A549 treated with AZD9567 at 1 μM for 4 hours (cell line): ENCODE data around the gene C5orf24. TPM values are rescaled to one million over a fixed set of nuclear protein-coding genes. Genes with fewer than 3 reads are reported as not detected.

Source experiments
- total RNA-seq: library from RNA; stranded (reverse); fragments of 200-300 nt; extraction: Qiagen RNA extraction; gene quantifications from 5 replicates; pipeline ENCODE4 v1.2.3, GENCODE V29; 2022; ENCODE audit not compliant: insufficient read depth

C5orf24 gene
- 13.8 to 26.7 TPM (median 25.9 TPM) in 5 replicates for total RNA-seq

DNA sequence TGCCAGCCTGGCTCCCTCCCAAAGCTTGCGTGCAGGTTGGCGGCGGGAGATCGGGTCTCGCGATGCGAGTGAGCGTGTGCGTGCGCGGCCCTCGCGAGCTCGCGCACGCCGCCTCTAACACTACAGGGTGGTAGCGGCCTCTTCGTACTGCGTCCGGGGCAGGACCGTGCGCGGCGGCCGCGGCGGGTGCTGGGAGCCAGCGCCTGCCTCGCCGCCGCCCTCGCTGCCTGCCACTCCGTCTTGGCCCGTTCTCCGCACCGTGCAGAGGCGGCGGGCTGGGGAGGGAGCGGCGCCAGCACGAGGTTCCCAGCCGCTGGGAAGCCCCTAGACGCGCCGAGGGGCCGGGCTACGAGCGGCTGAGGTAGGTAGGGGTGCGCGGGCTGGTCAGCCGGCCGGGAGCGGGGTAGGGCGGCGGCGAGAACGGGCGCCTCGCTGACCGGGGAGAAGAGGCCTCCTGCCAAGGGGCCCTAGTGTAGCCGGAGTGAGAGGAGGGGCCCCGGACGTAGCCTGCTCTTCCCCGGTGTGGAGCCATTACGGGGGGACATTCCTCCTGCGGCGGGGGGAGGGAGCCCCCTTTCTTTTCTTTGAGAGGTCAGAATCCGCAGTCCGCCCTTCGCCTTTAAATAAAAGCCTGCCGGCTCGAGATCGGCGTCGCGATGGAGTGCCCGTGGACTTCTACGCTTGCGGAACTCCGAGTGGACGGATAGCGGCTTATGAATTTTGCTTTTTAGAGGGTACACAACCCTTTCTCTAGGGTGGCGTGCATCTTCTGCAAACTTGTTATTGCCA is at the start of gene C5orf24:
Gene C5orf24 (plus strand): TSS at position 117 of the 789 bp plus-strand sequence. CDS start 8,933 bp downstream, outside the sequence.

DNA sequence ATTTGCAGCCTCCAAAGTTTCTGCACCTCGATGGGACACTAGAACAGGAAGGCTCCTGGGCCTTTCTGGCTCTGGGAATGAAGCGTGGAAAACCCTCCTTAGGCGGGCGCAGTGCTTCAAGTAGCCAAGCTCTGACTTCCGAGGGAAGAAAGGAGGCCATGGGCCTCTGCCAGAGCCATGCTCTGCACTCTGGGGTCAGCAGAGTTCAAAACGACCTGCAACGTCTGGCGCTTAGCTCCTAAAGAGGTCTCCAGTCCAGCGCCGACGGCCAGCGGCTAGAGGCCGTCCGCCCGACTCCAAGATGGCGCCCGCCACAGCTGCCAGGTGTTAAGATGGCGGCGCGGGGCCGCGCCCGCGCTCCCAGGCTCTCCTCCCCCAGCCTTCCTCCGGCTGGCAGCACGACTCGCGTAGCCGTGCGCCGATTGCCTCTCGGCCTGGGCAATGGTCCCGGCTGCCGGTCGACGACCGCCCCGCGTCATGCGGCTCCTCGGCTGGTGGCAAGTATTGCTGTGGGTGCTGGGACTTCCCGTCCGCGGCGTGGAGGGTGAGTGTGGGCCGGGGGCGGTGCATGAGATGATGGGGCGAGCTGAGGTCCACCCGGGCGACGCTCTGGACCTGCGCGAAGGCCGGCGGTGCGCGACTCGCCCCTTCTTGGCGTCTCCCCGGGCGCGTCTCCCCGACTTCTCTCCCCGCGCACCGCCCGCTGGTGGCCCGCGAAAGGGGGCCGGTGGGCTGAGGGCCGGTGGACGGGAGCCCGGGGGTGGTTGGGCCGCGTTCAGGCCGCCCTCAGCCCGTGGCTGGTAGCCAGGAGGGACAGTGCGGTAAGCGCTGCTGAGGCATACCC is 28.4 kb downstream of the C5orf24 start, which contains the start of gene TXNDC15:
Gene TXNDC15 (plus strand): TSS at position 385 of the 844 bp plus-strand sequence. CDS start 57 bp downstream, at position 442.

DNA sequence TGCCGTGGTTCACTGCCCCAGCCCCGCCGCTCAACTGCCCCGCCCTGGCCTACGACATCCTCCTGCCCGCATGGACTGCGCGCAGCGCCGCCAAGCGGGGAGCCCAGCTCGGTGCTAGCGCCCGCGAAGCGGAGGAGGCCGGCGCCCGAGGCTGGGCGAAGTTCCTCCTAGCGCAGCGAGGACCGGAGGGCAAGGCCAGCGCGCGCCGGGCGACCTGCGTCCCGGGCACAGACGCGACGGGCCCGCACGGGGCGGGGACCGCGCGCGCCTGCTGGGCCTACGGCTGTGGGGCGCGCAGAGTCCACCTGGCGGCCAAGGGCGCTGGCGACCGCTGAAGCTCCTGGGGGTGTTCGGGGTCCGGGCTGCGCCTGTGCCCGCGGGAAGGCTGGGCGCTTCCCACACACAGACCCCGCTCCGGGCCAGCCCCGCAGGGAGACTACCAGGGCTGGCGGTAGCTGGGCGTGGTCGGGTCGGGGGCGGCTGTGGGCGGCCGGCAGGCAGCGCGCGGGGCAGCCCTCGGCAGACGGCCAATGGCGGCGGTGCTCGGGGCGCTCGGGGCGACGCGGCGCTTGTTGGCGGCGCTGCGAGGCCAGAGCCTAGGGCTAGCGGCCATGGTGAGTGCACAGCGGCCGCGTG is 59.0 kb downstream of the C5orf24 start, which contains the start of gene PCBD2:
Gene PCBD2 (plus strand): TSS at position 522 of the 636 bp plus-strand sequence. CDS start 9 bp downstream, at position 531.

Other genes starting within 250 kb of the C5orf24 start
- 49.3 to 72.0 TPM (median 52.1 TPM) in 5 replicates for gene SAR1B, start 213.1 kb upstream of the C5orf24 start, total RNA-seq
- gene SEC24A, start 197.2 kb upstream of the C5orf24 start, total RNA-seq, result 11.2 to 15.6 TPM (median 14.2 TPM) in 5 replicates
- gene CAMLG, start 107.4 kb upstream of the C5orf24 start, total RNA-seq, result 24.1 to 31.9 TPM (median 31.1 TPM) in 5 replicates
- 48.0 to 87.3 TPM (median 58.7 TPM) in 5 replicates for gene DDX46, start 87.2 kb upstream of the C5orf24 start, total RNA-seq
- 44.5 to 71.9 TPM (median 49.6 TPM) in 5 replicates for gene TXNDC15, start 28.4 kb downstream of the C5orf24 start, total RNA-seq
- gene PCBD2, start 59.2 kb downstream of the C5orf24 start, total RNA-seq, result 10.9 to 18.1 TPM (median 11.5 TPM) in 5 replicates
- gene CATSPER3, start 121.9 kb downstream of the C5orf24 start, total RNA-seq, result 0.36 to 0.59 TPM (median 0.47 TPM) in 4 of 5 replicates, not detected in the other
- gene PITX1, start 188.3 kb downstream of the C5orf24 start, total RNA-seq, result 24.3 to 31.1 TPM (median 30.6 TPM) in 5 replicates